Activated CD4-positive, alpha-beta memory T cell treated with anti-CD3 and anti-CD28 coated beads, Interleukin-2, amount 10 ng/mL, durations not matched to agents 7 days and 5 days (primary cell): ENCODE data around the gene APOB. TPM values are rescaled to one million over a fixed set of nuclear protein-coding genes. Genes with fewer than 3 reads are reported as not detected.

ENCODE experiments used
- CTCF ChIA-PET: fragments of 350-600 bp; sonication (Branson Sonifier 250); formaldehyde crosslinking; loops from one replicate; lab custom pipeline; 2021; ENCODE audit warnings: antibody characterized with exemption, inconsistent platforms; lab: Charles Lee
- POLR2A ChIA-PET: fragments of 350-600 bp; sonication (Branson Sonifier 250); formaldehyde crosslinking; loops from one replicate; lab custom pipeline; 2021; ENCODE audit warnings: antibody characterized with exemption; lab: Charles Lee
- DNase-seq: peaks from one replicate; pipeline ENCODE4 v3.0.0-alpha.2; 2020
- H3K27ac Mint-ChIP-seq: one replicate; pipeline ENCODE4 v1.8.0; 2021; ENCODE audit warnings: mild to moderate bottlenecking, mixed read lengths
- H3K27me3 Mint-ChIP-seq: one replicate; pipeline ENCODE4 v1.8.0; 2021; ENCODE audit warnings: mixed read lengths
- H3K36me3 Mint-ChIP-seq: one replicate; pipeline ENCODE4 v1.8.0; 2021; ENCODE audit warnings: low read depth, mixed read lengths
- H3K4me1 Mint-ChIP-seq: one replicate; pipeline ENCODE4 v1.8.0; 2021; ENCODE audit warnings: mixed read lengths
- H3K4me3 Mint-ChIP-seq: one replicate; pipeline ENCODE4 v1.8.0; 2021; ENCODE audit warnings: mild to moderate bottlenecking, mixed read lengths
- H3K9me3 Mint-ChIP-seq: one replicate; pipeline ENCODE4 v1.8.0; 2021; ENCODE audit warnings: mixed read lengths
- total RNA-seq, 2 experiments: library from RNA; stranded (reverse); gene quantifications; one replicate each; pipeline ENCODE4 v1.2.3, GENCODE V29; 2021

Gene APOB
- total RNA-seq, 2 experiments from 2014 or later = not detected

DNA sequence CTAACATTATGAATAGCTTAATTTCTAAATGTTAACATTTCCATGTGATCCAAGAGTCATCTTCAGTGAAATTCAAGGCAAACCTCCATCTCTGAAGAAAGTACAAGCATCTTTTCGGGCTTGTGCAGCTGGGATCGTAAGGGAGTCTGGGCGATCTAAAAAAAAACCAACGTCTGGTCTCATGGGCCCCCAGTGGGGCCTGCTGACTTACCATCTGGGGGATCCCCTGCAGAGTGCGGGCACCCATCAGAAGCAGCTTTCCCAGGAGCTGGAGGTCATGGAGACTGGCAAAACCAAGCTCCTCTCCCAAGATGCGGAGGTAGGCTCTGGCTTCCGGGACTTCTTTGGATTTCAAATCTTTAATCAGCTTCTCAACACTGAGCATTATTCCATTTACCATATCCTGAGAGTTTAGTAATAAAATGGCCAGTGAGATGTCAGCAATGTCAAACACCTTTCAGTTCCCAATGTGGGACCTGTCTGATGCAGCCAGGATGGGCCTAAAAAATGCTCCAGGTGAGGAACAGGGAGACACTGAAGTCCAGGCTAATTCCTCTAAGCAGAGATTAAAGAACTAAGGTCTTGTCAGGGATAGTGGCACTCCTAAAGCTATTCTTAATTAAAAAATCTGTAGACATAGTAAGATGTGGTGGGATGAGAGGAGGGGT is 19.0 kb downstream of the APOB start:
- Mint-ChIP-seq H3K27ac (no peak overlapping the region), H3K27me3 (peaks cover 6% of the 10 kb centered on the region), H3K9me3 (no peaks in the 10 kb centered on the region), H3K4me1 (no peaks in the 10 kb centered on the region), H3K4me3 (no peak overlapping the region), H3K36me3 (no peaks in the 10 kb centered on the region)
- DNase-seq = no peak
- ChIA-PET POLR2A (no interaction called here), CTCF (interaction anchor here (1.4 to 2.1 kb wide), 2 partner anchors 17 to 364 kb away, joined by 4 to 7 read pairs; no protein-coding TSS in a partner anchor)

DNA sequence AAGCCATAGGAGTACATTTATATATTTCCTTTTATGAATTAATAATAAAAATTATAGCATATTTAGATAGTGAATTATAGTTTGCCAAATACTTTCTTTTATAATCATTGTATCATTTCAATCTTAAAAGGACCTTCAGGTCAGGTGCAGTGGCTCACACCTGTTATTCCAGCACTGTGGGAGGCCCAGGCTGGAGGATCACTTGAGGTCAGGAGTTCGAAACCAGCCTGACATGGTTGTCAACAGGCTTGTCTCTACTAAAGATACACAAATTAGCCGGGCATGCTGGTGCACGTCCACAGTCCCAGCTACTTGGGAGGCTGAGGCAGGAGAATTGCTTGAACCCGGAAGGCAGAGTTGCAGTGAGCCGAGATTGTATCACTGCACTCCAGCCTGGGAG is 19.7 kb downstream of the APOB start:
- H3K27me3 Mint-ChIP-seq = peaks cover 5% of the 10 kb centered on the region
- H3K36me3 Mint-ChIP-seq = no peaks in the 10 kb centered on the region
- H3K4me1 Mint-ChIP-seq = no peaks in the 10 kb centered on the region
- no peak overlapping the region for H3K27ac Mint-ChIP-seq
- DNase-seq = no peak
- ChIA-PET CTCF (interaction anchor here (1.4 kb wide), 1 partner anchor 363 kb away, joined by 4 read pairs; no protein-coding TSS in a partner anchor), POLR2A (no interaction called here)
- no peaks in the 10 kb centered on the region for H3K9me3 Mint-ChIP-seq
- H3K4me3 Mint-ChIP-seq = no peak overlapping the region

DNA sequence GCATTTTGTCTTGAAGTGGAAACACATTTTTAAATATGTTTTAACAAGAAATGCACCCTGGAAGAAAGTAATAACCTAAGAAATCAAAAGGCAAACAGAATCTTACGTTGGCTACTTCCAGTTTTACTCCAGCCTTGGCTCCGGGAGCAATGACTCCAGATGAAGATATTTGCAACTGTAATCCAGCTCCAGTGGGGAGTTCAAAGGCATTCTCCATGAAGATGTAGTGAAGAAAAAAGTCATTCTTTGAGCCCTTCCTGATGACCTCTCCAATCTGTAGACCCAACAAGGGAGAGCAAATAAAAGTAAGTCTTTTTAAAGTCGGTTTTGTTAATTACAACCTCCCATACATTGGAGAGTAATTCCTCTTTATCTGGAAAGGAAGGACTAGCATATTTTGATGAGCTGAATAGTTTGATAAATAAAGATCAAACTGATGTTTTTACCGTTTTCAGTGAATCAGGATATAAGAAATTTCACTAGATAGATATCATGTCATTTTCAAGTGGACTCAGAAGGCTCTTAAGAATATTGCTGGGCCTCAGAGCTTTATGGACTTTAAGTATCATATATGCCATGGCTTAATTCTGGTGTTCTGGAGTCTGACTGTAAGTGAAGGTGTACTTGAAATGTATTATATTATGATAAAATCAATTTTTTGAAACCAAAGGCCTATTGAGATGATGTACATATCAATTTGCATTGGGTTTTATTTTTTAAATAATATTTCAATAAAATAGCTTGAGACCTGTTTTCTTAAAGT is 20.3 kb downstream of the APOB start:
- CTCF ChIA-PET = interaction anchor here (1.4 kb wide), 1 partner anchor 362 kb away, joined by 4 read pairs; no protein-coding TSS in a partner anchor
- DNase-seq = no peak
- H3K27ac Mint-ChIP-seq = no peak overlapping the region
- H3K9me3 Mint-ChIP-seq = no peaks in the 10 kb centered on the region
- POLR2A ChIA-PET = no interaction called here
- no peak overlapping the region for H3K4me3 Mint-ChIP-seq
- H3K36me3 Mint-ChIP-seq = no peaks in the 10 kb centered on the region
- no peaks in the 10 kb centered on the region for H3K4me1 Mint-ChIP-seq
- H3K27me3 Mint-ChIP-seq = peaks cover 4% of the 10 kb centered on the region

DNA sequence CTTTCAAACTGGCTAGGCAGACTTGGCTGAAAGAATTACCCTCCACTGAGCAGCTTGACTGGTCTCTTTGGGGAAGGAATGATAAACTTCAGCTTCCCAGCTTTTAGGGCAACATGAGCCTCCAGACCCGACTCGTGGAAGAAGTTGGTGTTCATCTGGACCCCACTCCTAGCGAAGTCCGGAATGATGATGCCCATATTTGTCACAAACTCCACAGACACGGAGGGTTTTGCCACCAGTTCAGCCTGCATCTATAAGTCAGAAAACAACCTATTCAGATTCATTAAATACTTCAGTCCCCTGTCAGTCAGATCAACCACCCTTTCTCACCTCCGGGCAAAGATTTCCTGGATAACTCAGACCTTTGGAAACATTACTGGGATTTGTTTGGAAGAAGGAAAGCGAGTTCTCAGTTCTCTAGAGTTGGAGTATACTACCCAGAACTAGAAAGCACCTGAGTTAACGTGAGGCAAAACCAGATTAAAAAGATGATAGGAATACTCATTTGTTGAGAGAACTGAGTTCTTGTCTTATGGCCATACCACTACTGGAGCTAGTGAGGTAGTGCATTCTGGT is 21.0 kb downstream of the APOB start:
- Mint-ChIP-seq H3K9me3 (no peaks in the 10 kb centered on the region), H3K4me1 (no peaks in the 10 kb centered on the region), H3K27ac (no peak overlapping the region), H3K27me3 (peaks cover 3% of the 10 kb centered on the region), H3K36me3 (no peaks in the 10 kb centered on the region), H3K4me3 (no peak overlapping the region)
- CTCF ChIA-PET = no interaction called here
- no peak for DNase-seq
- POLR2A ChIA-PET = no interaction called here

DNA sequence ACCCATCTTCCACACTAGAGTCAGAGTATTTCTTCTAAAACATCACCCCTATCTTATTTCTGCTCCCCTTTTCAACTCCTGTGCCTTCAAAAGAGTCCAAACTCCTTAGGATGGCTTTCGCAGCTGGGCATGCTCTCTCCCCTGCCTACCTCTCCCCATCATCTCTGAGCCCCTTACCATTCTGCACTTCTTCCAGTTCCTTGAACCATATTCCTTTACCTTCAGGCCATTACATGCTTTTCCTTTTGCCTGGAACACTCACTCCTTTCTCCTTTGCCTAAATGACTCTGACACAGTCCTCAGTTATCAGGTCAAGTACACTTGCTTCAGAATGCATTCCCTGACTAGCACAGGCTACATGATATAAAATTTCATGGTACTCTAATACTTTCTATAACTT is 22.4 kb downstream of the APOB start:
- Mint-ChIP-seq H3K27me3 (peaks cover 3% of the 10 kb centered on the region), H3K4me3 (no peak overlapping the region), H3K4me1 (no peaks in the 10 kb centered on the region), H3K27ac (no peak overlapping the region), H3K9me3 (no peaks in the 10 kb centered on the region), H3K36me3 (no peaks in the 10 kb centered on the region)
- POLR2A ChIA-PET = no interaction called here
- no peak for DNase-seq
- CTCF ChIA-PET = no interaction called here

DNA sequence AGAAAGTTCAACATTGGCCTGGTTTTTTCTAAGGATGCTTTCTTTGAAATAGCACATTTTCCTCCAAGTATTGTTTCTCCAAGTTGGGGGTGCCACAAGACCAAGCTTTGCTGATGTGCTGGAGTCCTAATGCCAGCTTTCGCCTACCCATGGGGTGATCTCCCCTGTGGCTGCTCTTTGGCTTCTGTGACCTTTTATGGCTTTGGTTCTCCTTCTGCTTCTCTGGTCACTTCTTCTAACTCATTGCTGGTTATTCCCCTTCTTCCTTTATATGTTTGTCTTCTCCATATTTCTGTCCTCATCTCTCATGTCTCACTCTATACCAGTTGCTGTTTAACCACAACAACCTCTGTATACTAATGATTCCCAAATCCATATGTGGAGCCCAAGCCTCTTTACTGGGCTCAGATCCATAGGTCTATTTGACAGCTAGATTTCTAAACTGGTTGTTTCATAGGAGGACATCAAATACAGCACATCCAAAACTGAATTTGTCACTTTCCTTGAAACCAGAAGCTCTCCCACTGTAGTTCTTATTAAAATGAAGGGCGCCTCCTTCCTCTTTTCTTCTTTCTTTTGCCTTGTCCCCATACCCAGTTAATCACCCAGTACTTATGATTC is 23.1 kb downstream of the APOB start:
- Mint-ChIP-seq H3K4me3 (no peak overlapping the region), H3K36me3 (no peaks in the 10 kb centered on the region), H3K27me3 (peaks cover 3% of the 10 kb centered on the region), H3K4me1 (no peaks in the 10 kb centered on the region), H3K9me3 (no peaks in the 10 kb centered on the region), H3K27ac (no peak overlapping the region)
- ChIA-PET POLR2A (no interaction called here), CTCF (no interaction called here)
- no peak for DNase-seq

DNA sequence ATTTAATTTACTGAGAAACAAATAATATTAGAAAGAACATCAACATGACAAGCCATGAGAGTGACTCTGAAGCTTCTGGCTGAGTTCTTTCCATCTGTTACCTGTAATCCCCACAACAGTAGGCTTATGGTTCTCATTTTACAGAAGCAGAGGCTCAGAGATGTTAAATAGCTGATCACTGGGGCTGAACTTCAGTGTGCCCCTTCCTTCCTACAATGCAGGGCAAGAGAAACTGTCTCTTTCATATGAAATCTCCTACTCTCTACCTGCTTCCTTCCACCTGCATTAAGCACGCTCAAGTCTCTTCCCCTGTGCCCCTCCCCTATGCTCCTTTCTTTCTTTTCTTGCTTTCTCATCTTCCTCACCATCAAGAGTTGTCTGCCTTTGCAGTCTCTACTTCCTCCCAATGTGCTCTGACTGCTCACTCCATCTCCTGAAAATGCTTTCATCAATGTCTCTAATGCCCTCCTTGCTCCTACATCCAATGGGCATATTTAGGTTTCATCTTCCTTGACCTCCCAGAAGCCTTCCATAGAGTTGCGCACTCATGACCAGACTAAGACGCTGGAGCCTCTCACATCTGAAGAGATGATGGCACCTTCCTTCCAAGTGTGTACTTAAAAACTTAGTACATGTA is 23.7 kb downstream of the APOB start:
- POLR2A ChIA-PET = no interaction called here
- no peak overlapping the region for H3K4me3 Mint-ChIP-seq

DNA sequence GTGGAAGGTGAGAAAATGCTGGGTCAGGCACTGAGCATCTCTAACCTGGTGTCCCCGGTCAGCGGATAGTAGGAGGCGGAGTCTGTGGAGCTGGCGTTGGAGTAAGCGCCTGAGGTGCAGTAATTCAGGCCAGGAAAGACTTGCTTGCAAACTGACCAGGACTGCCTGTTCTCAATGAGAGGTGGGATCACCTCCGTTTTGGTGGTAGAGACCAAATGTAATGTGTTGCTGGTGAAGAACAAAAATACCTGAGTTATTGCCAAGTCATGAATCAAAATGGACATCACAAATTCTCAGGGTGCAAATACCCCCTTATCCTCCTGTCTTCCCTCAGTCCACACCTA is 24.2 kb downstream of the APOB start:
- POLR2A ChIA-PET = no interaction called here
- no peak overlapping the region for H3K4me3 Mint-ChIP-seq

More for the DNA sequence above, 23.7 kb downstream of the APOB start:
- Mint-ChIP-seq H3K4me1 (no peaks in the 10 kb centered on the region), H3K9me3 (no peaks in the 10 kb centered on the region), H3K27me3 (peaks cover 3% of the 10 kb centered on the region), H3K36me3 (no peaks in the 10 kb centered on the region), H3K27ac (no peak overlapping the region)
- CTCF ChIA-PET = no interaction called here
- DNase-seq = no peak

DNA sequence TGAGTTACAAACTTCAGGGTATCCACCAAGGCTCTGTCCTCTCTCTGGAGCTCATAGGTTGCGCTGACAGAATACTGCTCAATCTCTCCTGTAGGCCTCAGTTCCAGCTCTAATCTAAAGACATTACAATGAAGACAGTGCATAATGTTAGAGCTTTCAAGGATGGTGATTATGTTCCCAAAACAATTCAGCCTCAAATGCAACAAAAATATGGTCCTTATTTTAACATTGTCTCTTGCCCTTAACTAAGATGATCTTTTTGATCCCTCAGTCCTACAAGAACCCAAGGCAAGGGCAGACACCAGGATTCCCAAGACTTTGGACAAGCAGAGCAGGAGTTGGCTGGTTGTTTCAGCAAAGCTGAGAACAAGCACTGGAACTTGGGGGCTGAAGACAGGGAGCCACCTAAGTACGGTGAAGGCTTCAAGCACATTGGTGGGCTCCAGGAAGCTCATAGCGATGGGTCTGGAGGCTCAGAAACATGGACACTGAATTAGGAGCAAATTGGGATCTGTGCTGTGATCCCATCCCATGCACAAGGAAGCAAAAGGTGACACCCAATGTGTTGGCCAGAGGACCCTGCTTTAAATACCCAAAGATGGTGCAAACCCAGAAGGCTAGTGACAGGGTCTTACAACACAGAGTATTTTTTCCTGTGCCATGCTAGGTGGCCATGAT is 24.7 kb downstream of the APOB start:
- no peaks in the 10 kb centered on the region for H3K9me3 Mint-ChIP-seq
- H3K4me1 Mint-ChIP-seq = no peaks in the 10 kb centered on the region
- no peaks in the 10 kb centered on the region for H3K36me3 Mint-ChIP-seq
- CTCF ChIA-PET = no interaction called here
- no peak overlapping the region for H3K4me3 Mint-ChIP-seq
- POLR2A ChIA-PET = no interaction called here
- no peak overlapping the region for H3K27ac Mint-ChIP-seq
- H3K27me3 Mint-ChIP-seq = peaks cover 3% of the 10 kb centered on the region
- no peak for DNase-seq

More for the DNA sequence above, 24.2 kb downstream of the APOB start:
- Mint-ChIP-seq H3K27me3 (peaks cover 3% of the 10 kb centered on the region), H3K27ac (no peak overlapping the region), H3K4me1 (no peaks in the 10 kb centered on the region), H3K36me3 (no peaks in the 10 kb centered on the region), H3K9me3 (no peaks in the 10 kb centered on the region)
- DNase-seq = no peak
- CTCF ChIA-PET = no interaction called here

DNA sequence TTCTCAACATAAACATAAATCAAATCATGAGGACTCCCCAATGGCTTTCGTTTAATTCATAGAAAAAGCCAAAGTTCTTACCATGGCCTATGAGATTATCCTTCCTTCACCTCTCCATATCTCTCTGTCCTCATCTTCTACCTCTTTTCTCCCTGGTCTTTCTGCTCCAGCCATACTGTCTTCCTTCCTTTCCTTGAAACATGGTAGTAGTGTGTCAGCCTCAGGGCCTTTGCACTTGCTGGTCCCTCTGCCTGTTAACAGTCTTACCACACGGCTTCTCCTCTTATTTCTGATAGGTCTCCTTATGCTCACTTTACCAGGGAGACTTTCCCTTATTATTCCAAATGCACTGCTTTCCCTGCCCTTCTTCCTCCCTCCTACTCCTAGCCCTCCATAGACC is 25.6 kb downstream of the APOB start:
- no peaks in the 10 kb centered on the region for H3K36me3 Mint-ChIP-seq
- H3K27ac Mint-ChIP-seq = no peak overlapping the region

DNA sequence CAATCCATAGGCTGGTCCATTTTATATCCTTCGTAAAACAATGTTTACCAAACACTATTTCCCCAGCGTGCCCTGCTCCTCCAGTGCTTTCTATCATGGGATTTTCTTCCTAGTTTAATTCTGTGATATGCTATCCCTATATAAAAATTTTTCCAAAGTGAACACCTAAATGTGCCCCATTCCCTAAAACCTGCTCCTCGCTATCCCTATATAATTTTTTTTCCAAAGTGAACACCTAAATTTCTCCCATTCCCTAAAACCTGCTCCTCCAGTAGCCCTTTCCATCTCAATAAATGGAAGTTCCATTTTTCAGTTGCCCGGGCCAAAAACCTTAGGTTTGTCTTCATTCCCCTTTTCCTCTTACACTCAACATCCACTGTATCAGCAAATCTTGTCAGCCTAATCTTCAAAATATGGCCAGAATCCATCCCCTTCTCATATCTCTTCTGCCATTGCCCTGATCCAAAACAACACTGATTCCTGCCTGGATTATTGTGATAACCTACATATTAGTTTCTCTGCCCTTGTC is 26.1 kb downstream of the APOB start:
- ChIA-PET CTCF (no interaction called here), POLR2A (no interaction called here)
- Mint-ChIP-seq H3K36me3 (no peaks in the 10 kb centered on the region), H3K9me3 (no peaks in the 10 kb centered on the region), H3K4me3 (no peak overlapping the region), H3K27ac (no peak overlapping the region), H3K4me1 (no peaks in the 10 kb centered on the region), H3K27me3 (peaks cover 3% of the 10 kb centered on the region)
- no peak for DNase-seq

More for the DNA sequence above, 25.6 kb downstream of the APOB start:
- POLR2A ChIA-PET = no interaction called here
- H3K9me3 Mint-ChIP-seq = no peaks in the 10 kb centered on the region
- peaks cover 6% of the 10 kb centered on the region for H3K27me3 Mint-ChIP-seq
- CTCF ChIA-PET = no interaction called here
- no peak overlapping the region for H3K4me3 Mint-ChIP-seq
- H3K4me1 Mint-ChIP-seq = no peaks in the 10 kb centered on the region
- DNase-seq = no peak

DNA sequence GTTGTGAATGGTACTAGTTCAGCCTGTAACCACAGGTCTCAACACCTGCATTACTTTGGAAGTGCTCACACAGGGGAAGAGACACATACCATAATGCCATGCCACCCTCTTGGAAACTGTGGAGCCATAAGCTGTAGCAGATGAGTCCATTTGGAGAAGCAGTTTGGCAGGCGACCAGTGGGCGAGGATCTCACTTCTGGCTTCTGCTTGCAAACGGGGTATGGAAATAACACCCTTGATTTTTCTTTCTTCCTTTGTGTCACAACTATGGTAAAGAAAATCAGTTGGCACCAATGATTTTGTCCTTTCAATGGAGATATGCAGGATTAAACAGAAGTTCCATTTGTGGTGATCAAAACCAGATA is 28.6 kb downstream of the APOB start:
- H3K27ac Mint-ChIP-seq = no peak overlapping the region
- no peak overlapping the region for H3K4me3 Mint-ChIP-seq
- H3K9me3 Mint-ChIP-seq = no peaks in the 10 kb centered on the region
- DNase-seq = no peak
- H3K36me3 Mint-ChIP-seq = no peaks in the 10 kb centered on the region
- ChIA-PET CTCF (no interaction called here), POLR2A (no interaction called here)
- H3K4me1 Mint-ChIP-seq = no peaks in the 10 kb centered on the region
- peaks cover 3% of the 10 kb centered on the region for H3K27me3 Mint-ChIP-seq
